Sigmoid colon (tissue), 7 donors: Measurements from ENCODE around the gene IFIT1B. TPM values are rescaled to one million over a fixed set of nuclear protein-coding genes. Genes with fewer than 3 reads are reported as not detected.
"Not testable (repeated sequence)": the region's sequence is repeated elsewhere in the genome, so short reads cannot be mapped to it uniquely, and the experiment has no call there.

Experiments used
- DNase-seq: peaks from one replicate; pipeline ENCODE4 v3.0.0-alpha.2; 2019
- H3K27ac ChIP-seq, 4 donors: fragments of 200-600 bp; sonication (generic); one replicate each; pipeline ENCODE4 v1.5.1; 2016 to 2019; ENCODE audit warnings: mild to moderate bottlenecking in 1 of 4
- H3K27me3 ChIP-seq, 3 donors: fragments of 200-600 bp; sonication (generic); one replicate each; pipeline ENCODE4 v1.5.1; 2019; ENCODE audit warnings: mild to moderate bottlenecking in 1 of 3
- H3K36me3 ChIP-seq, 4 donors: fragments of 200-600 bp; sonication (generic); one replicate each; pipeline ENCODE4 v1.5.1; 2016 to 2019
- H3K4me1 ChIP-seq, 4 donors: fragments of 200-600 bp; sonication (generic); one replicate each; pipeline ENCODE4 v1.5.1; 2017 to 2019
- H3K4me3 ChIP-seq, 4 donors: fragments of 200-600 bp; sonication (generic); one replicate each; pipeline ENCODE4 v1.5.1; 2017 to 2019; ENCODE audit warnings: mild to moderate bottlenecking in 2 of 4, moderate library complexity in 1 of 4
- H3K9me3 ChIP-seq, 4 donors: fragments of 200-600 bp in 3 of 4; sonication (generic) in 3 of 4; one replicate each; pipeline versions ENCODE4 v1.5.1 to v1.6.1; 2013 to 2019
- CTCF ChIP-seq, 4 experiments: fragments of 450-650 bp in 3 of 4; fragments of 200-600 bp in 1 of 4; IDR thresholded peaks; one replicate each; pipeline ENCODE4 v1.5.1; 2016 to 2019; ENCODE audit warnings: antibody characterized with exemption in 4 of 4, mild to moderate bottlenecking in 3 of 4, moderate library complexity in 2 of 4
- EP300 ChIP-seq, 4 donors: sonication (generic); formaldehyde crosslinking; IDR thresholded peaks; one replicate each; pipeline ENCODE4 v1.6.1; 2017; ENCODE audit warnings: antibody characterized with exemption in 4 of 4
- POLR2A ChIP-seq, 2 donors: fragments of 450-650 bp; IDR thresholded peaks; one replicate each; pipeline ENCODE4 v1.6.1; 2016; ENCODE audit warnings: antibody characterized with exemption in 2 of 2, mild to moderate bottlenecking in 2 of 2, moderate library complexity in 2 of 2
- POLR2AphosphoS5 ChIP-seq, 4 donors: sonication (generic); formaldehyde crosslinking; IDR thresholded peaks; one replicate each; pipeline ENCODE4 v1.6.1; 2017; ENCODE audit warnings: antibody characterized with exemption in 4 of 4
- WGBS, 2 donors: extraction: QIAGEN DNeasy Blood & Tissue Kit; methylation state at CpG; one replicate each; pipeline ENCODE4 v1.1.7; 2013; 5-methylcytosine and 5-hydroxymethylcytosine counted together
- intact Hi-C: fragments of 100-400 bp; cut with DNase I; formaldehyde crosslinking; loops from one replicate; pipeline ENCODE4 v1.15.1; 2023
- polyA plus RNA-seq, 3 donors: library from polyadenylated mRNA; stranded (reverse); fragments of 200-250 nt; gene quantifications; one replicate each; pipeline ENCODE4 v1.2.3, GENCODE V29; 2013
- total RNA-seq, 4 donors: library from RNA; depleted of rRNA; stranded (reverse); fragments of >200 nt; gene quantifications; one replicate each; pipeline ENCODE4 v1.1.0, GENCODE V29; 2016
- donor health status: healthy with polysubstance abuse.
- donor health status: Bipolar disorder and iron deficiency.
- donor health status: healthy.

IFIT1B gene
- not detected for total RNA-seq
- not detected for polyA plus RNA-seq

GRCh38 chr10:89377705-89378637 lies at the start of gene IFIT1B:
Gene IFIT1B (plus strand): TSS chr10:89378056. CDS start chr10:89378136, 80 bp downstream.
- Histone ChIP-seq H3K36me3 (no peaks in the 10 kb centered on the region), H3K27me3 (no peaks in the 10 kb centered on the region), H3K4me1 (peaks cover 0 to 20% (median 18%) of the 10 kb centered on the region in 4 donors), H3K9me3 (no peaks in the 10 kb centered on the region), H3K4me3 (no peak within 1 kb of the TSS), H3K27ac (no peak within 1 kb of the TSS)
- no peak for DNase-seq
- 71 to 86% methylated on average over 5 of the region's 5 CpGs for WGBS, 2 donors
- TF ChIP-seq CTCF (IDR thresholded peaks at IDR 0.05) (no peak), POLR2AphosphoS5 (IDR thresholded peaks at IDR 0.05) (no peak), POLR2A (IDR thresholded peaks at IDR 0.05) (no peak), EP300 (IDR thresholded peaks at IDR 0.05) (no peak)
- intact Hi-C loops, result no loop called here

GRCh38 chr10:89329151-89329550 lies 48.7 kb upstream of the IFIT1B start:
- no peaks in the 10 kb centered on the region for H3K36me3 ChIP-seq
- TF ChIP-seq CTCF (IDR thresholded peaks at IDR 0.05) (no peak), POLR2A (IDR thresholded peaks at IDR 0.05) (no peak), EP300 (IDR thresholded peaks at IDR 0.05) (no peak), POLR2AphosphoS5 (IDR thresholded peaks at IDR 0.05) (no peak)
- H3K27ac ChIP-seq, result peak overlapping the region; percentile 75 to 85 (median 79)
- DNase-seq, result no peak
- peak overlapping the region in 3 of 4 donors; percentile 41 to 53 (median 49) for H3K4me3 ChIP-seq
- no peaks in the 10 kb centered on the region for H3K27me3 ChIP-seq
- whole genome bisulfite sequencing, 2 donors, result 96% methylated on average over 2 of the region's 2 CpGs
- peaks cover 0 to 55% (median 34%) of the 10 kb centered on the region in 4 donors for H3K4me1 ChIP-seq
- H3K9me3 ChIP-seq, result no peaks in the 10 kb centered on the region
- intact Hi-C loops, result no loop called here

GRCh38 chr10:89330014-89330413 lies 47.8 kb upstream of the IFIT1B start:
- intact Hi-C loops, H3K4me3 ChIP-seq, H3K27me3 ChIP-seq, H3K36me3 ChIP-seq, H3K9me3 ChIP-seq, DNase-seq: not testable (repeated sequence)
- H3K4me1 ChIP-seq, result peaks cover 0 to 55% (median 37%) of the 10 kb centered on the region in 4 donors
- H3K27ac ChIP-seq, result peak overlapping the region in 3 of 4 donors; percentile 11 to 19 (median 18)
- 78 to 88% methylated on average over 3 of the region's 3 CpGs for WGBS, 2 donors

GRCh38 chr10:89330537-89331212 lies 47.2 kb upstream of the IFIT1B start:
- Histone ChIP-seq H3K27ac (peak overlapping the region in 3 of 4 donors; percentile 68 to 76 (median 73)), H3K36me3 (no peaks in the 10 kb centered on the region), H3K9me3 (no peaks in the 10 kb centered on the region), H3K4me3 (no peak overlapping the region), H3K27me3 (no peaks in the 10 kb centered on the region), H3K4me1 (peaks cover 0 to 55% (median 38%) of the 10 kb centered on the region in 4 donors)
- intact Hi-C loops, result no loop called here
- no peak for DNase-seq
- no peak for TF ChIP-seq POLR2AphosphoS5 (IDR thresholded peaks at IDR 0.05)
- TF ChIP-seq CTCF (IDR thresholded peaks at IDR 0.05), result no peak
- TF ChIP-seq EP300 (IDR thresholded peaks at IDR 0.05), result no peak
- no peak for TF ChIP-seq POLR2A (IDR thresholded peaks at IDR 0.05)

GRCh38 chr10:89331487-89332122 lies 46.3 kb upstream of the IFIT1B start:
- H3K27ac ChIP-seq, result peak overlapping the region; percentile 67 to 76 (median 70)
- peak overlapping the region in 2 of 4 donors; percentile 42 to 43 for H3K4me3 ChIP-seq
- H3K9me3 ChIP-seq, intact Hi-C loops, H3K27me3 ChIP-seq, DNase-seq, H3K36me3 ChIP-seq: not testable (repeated sequence)
- H3K4me1 ChIP-seq, result peaks cover 0 to 55% (median 38%) of the 10 kb centered on the region in 4 donors
- 75 to 78% methylated on average over 14 of the region's 14 CpGs for WGBS, 2 donors
